HG02852 (cell line): ENCODE data around the gene GAL3ST2.
"Not testable (repeated sequence)": the region's sequence is repeated elsewhere in the genome, so short reads cannot be mapped to it uniquely, and the experiment has no call there.

Experiments used
- ATAC-seq: cut with Tn5 transposase; IDR thresholded peaks from one replicate; pipeline ENCODE4 v1.9.1; 2021; ENCODE audit warnings: mild to moderate bottlenecking, moderate library complexity; ENCODE audit not compliant: unreplicated experiment

Gene GAL3ST2

DNA sequence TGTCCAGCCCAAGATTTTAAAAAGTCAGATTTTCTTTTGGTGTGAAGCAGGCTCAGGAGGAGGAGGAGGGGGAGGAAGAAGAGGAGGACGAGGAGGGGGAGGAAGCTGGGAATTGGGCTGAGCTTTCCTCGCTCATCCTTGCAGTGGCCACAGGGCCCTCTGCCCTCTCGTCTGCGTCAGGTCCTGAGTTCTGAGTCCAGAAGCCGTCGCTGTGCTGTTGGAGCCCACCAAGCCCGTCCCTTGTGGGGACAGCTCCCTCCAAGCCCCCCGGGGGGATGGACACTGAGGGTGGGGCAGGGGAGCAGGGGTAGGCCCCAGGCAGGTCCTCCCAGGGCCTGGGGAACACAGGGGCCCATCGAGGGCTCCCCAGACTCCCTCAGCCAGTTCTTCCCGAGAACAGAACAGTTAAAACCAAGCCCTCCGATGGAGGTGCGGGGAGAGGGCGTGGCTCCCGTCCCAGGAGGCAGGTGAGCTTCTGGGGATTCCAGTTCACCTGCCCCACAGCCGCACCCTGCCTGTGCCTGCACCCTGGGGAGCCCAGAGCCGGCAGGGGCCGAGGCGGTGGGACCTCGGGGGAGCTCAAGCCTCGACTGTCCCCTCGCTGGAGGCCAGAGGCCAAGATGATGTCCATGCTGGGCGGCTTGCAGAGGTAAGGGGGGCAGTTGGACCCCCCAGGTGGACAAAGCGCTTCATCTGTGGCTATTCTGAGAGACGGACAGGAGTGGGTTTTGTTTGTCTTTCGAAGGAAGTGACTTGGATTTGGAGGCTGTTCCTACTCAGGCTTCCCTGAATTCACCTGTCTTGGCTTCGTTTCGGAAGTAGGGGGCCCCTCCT, at the start of gene GAL3ST2:
TSS of gene GAL3ST2 (plus strand) at position 487 of the 834 bp plus-strand sequence. CDS start at position 621, 134 bp downstream.
- no peak for ATAC-seq

GRCh38 chr2:241728000-241728399, 48.6 kb upstream of the GAL3ST2 start:
- ATAC-seq: no peak

- ATAC-seq: no peak
These were observed 48.0 kb upstream of the GAL3ST2 start for GRCh38 chr2:241728627-241729026.

DNA sequence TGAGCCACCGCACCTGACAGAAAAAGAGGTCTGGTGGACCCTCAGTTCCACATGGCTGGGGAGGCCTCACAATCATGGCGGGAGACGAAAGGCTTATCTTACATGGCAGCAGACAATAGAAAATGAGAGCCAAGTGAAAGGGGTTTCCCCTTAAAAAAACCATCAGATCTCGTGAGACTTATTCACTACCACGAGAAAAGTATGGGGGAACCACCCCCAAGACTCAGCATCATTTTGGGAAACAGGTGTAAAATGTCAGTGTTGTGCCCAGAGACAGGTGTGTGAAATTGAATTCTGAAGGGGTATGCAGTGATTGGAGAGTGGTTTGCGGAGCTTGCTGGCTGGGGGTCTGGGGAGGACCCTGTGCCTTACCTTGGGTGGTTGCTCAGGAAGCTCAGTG, 46.8 kb upstream of the GAL3ST2 start:
- ATAC-seq: no peak

- no peak for ATAC-seq
These were observed 45.8 kb upstream of the GAL3ST2 start for GRCh38 chr2:241730671-241731293.

DNA sequence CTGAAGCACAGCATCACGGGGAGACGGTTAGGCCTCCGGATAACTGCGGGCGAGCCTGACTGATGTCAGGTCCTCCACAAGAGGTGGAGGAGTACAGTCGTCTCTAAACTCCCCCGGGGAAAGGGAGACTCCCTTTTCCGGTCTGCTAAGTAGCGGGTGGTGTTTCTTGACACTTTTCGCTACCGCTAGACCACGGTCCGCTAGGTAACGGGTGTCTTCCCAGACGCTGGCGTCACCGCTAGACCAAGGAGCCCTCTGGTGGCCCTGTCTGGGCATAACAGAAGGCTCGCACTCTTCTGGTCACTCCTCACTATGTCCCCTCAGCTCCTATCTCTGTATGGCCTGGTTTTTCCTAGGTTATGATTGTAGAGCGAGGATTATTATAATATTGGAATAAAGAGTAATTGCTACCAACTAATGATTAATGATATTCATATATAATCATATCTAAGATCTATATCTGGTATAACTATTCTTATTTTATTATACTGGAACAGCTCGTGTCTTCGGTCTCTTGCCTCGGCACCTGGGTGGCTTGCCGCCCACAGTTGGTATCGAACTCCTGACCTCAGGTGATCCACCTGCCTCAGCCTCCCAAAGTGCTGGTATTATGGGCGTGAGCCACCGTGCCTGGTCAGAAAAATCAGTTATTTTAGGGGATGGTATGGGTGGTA, 44.0 kb upstream of the GAL3ST2 start:
- ATAC-seq: not testable (repeated sequence)

DNA sequence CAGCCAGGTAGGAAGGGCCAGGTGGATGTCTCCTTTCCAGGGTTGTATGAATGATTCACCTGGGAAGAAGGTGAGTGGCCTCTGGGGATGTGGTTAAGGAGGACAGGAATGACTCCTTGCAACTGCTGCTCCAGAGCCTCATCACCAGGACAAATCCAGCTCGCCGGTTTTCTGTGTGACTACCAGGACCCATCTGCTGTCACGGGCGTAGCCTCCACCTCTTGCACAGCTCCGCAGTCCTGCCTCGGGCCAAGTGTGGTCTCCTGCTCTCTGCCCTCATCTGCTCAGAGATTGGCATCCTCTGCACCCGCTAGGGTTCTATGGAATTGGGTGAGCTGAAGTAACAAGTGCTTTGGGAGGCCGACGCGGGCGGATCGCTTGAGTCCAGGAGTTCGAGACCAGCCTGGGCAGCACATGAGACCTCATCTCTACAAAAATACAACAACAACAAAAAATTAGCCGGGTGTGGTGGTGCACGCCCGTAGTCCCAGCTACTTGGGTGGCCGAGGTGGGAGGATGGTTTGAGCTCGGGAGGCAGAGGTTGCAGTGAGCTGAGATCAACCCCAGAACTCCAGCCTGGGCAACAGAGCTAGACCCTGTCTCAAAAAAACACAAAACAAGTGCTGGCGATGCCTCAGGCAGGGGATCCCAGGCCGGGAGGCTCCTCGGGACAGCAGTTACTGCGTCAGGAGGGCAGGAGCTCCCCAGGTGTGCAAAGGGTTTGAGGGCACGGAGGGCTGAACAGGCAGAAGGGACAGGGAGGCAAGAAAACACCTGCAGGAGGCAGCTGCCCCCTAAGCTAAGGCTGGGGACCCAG, 43.0 kb upstream of the GAL3ST2 start:
- ATAC-seq: no peak

DNA sequence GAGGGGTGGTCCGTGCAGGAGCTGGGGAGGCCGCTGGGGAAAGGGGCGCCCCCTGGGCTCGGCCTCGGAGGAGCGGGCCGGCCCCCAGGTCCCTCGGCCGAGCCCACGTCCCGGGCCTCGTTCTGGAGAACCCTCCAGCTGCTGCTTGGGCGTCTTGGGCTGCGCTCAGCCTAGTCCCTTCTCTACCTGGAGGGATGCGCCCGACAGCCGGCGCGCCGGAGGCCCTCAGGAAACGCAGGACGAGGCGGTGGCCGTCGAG, 42.5 kb upstream of the GAL3ST2 start:
- peak; percentile 30 for ATAC-seq

DNA sequence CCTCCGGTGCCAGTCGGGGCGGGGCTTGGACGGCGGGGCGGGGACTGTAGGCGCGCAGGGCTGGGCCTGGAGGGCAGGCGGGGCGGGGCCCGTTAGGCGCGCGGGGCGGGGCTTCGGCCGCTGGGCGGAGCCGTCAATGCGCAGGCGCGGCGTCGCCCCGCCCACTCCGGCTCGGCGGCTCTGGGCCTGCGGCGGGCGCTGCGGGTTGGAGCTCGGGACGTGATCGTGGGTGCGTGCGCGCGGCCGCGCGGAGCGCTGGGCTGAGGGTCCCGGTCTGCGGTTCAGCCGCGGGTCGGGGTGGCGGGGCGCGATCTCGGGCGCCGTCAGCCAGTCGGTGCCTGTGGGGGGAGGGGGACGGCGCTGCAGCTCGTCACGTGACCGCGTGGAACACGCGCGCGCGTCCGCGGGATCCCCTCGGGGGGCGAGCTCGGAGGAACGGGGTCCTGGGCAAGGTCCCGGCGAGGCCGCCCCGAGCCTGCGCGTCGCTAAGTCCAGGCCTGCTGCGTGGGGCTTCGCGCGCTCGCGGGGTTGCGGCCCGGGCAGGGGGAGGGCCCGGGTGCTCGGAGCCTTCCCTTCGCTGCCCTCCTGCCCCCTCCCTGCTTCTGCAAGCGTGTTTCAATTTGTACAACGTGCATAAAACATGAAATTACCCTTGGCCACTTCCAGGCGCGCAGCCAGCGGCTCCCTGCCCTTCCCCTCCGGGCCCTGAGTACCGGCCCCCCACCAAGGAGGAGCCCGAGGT, 42.0 kb upstream of the GAL3ST2 start, which contains the start of gene D2HGDH:
TSS of gene D2HGDH (plus strand) at position 164 of the 742 bp plus-strand sequence. CDS start 595 bp downstream, outside the sequence.
- peak; percentile 77 for ATAC-seq

GRCh38 chr2:241736111-241736510, 40.5 kb upstream of the GAL3ST2 start:
- no peak for ATAC-seq

GRCh38 chr2:241738040-241738686, 38.5 kb upstream of the GAL3ST2 start:
- no peak for ATAC-seq

- no peak for ATAC-seq
These were observed 37.4 kb upstream of the GAL3ST2 start for GRCh38 chr2:241739177-241739576.

DNA sequence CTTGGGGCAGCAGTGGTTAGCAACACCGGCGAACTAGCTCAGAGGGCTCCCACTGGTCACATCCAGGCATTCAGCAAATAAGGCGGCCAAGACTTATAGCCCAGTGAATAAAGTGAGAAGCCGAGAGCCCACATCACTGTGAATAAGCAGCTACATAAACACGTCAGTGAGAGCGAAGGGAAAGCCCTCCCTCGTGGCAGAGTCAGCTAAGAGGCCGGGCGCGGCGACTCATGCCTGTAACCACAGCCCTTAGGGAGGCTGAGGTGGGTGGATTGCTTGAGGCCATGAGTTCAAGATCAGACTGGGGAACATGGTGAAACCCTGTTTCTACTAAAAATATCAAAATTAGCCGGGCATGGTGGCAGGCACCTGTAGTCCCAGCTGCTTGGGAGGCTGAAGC, 37.0 kb upstream of the GAL3ST2 start:
- no peak for ATAC-seq

DNA sequence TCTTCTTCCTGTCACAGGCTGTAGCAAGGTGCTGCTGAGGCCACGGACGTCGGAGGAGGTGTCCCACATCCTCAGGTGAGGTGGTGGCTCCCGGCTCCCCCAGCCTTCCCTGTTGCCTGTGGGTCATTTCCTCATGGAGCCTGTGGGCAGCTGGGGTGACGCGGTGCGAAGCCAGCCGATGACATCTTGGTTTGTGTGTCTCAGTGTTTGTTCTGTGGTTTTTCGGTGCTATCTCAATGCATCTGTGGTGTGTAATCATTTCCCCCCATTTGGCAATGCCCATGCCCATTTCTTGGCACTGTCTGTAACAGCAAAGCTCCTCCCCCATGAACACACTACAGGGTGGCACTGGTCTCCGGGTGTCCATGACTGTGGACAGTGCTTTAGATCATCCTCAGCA, 35.6 kb upstream of the GAL3ST2 start:
- no peak for ATAC-seq

DNA sequence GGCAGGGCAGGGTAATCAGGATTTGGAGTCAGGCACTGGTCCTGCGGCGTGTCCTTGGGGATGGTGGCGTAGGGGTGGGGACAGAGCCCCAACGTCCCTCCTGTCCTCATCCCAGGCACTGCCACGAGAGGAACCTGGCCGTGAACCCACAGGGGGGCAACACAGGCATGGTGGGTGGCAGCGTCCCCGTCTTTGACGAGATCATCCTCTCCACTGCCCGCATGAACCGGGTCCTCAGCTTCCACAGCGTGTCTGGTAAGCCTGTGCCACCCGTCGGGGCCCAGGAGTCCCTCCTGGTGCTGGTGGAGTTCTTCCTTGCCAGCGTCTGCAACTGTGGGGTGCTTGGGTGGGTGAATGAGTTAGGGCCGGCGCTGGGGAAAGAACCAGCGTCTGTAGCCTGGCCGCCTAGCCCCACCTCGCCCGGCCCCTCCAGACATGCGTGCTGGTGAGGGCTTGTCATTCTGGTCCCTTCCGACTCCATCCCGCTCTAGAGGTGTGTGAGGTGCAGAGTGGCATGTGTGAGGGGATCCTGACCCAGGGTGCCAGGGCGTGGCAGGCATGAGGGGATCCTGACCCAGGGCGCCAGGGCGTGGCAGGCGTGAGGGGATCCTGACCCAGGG, 34.2 kb upstream of the GAL3ST2 start:
- ATAC-seq: no peak

DNA sequence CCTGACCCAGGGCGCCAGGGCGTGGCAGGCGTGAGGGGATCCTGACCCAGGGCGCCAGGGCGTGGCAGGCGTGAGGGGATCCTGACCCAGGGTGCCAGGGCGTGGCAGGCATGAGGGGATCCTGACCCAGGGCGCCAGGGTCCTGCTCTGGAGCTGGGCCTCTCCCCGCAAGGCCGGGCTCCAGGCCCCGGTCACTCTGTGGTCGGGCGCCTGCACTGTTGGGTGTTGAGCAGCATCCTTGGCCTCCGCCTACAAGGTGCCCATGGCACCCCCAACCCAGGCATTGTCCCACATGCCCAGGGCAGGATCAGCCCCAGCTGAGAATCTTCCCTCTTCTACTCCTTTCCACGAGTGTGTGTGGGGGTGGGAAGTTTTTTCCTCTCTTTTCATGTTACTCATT, 33.6 kb upstream of the GAL3ST2 start:
- not testable (repeated sequence) for ATAC-seq

GRCh38 chr2:241743620-241744019, 33.0 kb upstream of the GAL3ST2 start:
- no peak for ATAC-seq

GRCh38 chr2:241744028-241744754, 32.4 kb upstream of the GAL3ST2 start:
- no peak for ATAC-seq

DNA sequence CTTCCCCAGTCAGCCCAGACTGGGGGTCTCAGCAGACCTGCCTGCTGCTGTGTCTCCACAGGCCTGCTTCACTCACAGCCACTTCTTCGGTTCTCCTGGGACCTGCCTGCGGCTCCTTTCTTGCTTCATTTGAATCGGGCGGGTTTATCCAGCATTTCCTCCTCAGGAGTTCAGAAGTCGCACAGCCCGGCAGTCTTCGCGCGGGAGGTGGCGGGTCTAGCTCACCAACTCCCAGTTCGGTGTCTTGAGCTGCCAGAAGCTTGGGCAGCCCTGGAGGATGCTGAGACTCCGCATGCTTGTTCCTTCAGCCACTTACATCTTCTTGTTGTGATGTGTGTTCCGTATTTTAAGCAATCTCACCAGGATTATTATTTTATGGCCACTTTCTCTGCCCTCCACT, 31.3 kb upstream of the GAL3ST2 start:
- no peak for ATAC-seq
